Measurements from ENCODE around the gene CST3. TPM values are rescaled to one million over a fixed set of nuclear protein-coding genes. Genes with fewer than 3 reads are reported as not detected.

Gene CST3
- total and polyA plus RNA-seq, 2 donors (not counting 1 experiment from before 2014, with no cell fraction given) = 1.2 to 16.9 TPM

DNA sequence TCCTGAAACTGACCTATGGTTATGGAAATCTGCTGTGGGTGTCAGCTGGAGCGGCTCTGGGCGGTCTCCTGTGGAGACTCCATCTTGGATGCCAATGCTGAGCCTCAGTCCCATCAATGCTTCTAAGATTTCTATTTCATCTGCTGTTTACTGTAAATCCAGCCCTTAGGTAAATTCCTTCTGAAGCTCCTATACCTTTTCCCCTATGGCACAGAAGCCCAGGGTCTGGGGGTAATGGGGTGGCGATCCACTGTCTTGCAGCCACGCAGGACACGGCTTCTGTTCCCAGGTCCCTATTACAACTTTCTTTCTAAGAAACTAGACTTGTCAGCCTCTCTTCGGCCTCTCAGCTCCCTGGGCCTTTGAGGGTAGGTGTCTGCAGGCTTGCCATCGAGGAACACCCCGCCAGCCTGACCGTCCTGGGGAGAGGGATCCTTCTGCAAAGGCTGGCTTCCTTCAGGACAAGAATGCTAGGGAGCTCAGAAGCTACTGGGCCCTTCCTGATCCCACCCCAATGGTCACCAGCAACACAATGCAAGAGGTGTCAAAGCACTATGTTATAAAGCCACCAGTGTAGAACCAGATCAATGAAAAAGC, 6.4 kb downstream of the CST3 start:
- Mint-ChIP-seq H3K27me3 (peaks cover 22% of the 10 kb centered on the region), H3K4me3 (no peak overlapping the region), H3K4me1 (no peaks in the 10 kb centered on the region), H3K9me3 (ENCODE audit: insufficient read depth) (no peaks in the 10 kb centered on the region), H3K27ac (no peak overlapping the region)
- DNase-seq (no peak), ATAC-seq (ENCODE audit: low read depth) (no peak)
- no peaks in the 10 kb centered on the region for H3K36me3 ChIP-seq (replicated peaks in 1 of 2; ENCODE audit: control extremely low read depth in 1 of 2, control insufficient read depth in 1 of 2, extremely low read depth in 1 of 2, insufficient read depth in 2 of 2, low read length in 1 of 2)
- H3K27me3 ChIP-seq (replicated peaks in 1 of 4; ENCODE audit: control extremely low read depth in 1 of 4, control insufficient read depth in 3 of 4, insufficient read depth in 4 of 4, low read length in 3 of 4) = no peaks in the 10 kb centered on the region
- TF ChIP-seq, protein P1, sequence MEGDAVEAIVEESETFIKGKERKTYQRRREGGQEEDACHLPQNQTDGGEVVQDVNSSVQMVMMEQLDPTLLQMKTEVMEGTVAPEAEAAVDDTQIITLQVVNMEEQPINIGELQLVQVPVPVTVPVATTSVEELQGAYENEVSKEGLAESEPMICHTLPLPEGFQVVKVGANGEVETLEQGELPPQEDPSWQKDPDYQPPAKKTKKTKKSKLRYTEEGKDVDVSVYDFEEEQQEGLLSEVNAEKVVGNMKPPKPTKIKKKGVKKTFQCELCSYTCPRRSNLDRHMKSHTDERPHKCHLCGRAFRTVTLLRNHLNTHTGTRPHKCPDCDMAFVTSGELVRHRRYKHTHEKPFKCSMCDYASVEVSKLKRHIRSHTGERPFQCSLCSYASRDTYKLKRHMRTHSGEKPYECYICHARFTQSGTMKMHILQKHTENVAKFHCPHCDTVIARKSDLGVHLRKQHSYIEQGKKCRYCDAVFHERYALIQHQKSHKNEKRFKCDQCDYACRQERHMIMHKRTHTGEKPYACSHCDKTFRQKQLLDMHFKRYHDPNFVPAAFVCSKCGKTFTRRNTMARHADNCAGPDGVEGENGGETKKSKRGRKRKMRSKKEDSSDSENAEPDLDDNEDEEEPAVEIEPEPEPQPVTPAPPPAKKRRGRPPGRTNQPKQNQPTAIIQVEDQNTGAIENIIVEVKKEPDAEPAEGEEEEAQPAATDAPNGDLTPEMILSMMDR (IDR thresholded peaks at IDR 0.05) = no peak
- TF ChIP-seq EZH2 (IDR thresholded peaks at IDR 0.05; ENCODE audit: borderline replicate concordance, insufficient read depth, low read depth, low read length, poor library complexity, severe bottlenecking) = no peak
- H3K4me2 ChIP-seq (replicated peaks; ENCODE audit: low read depth, low read length, poor library complexity, severe bottlenecking) = no peak overlapping the region
- POLR2A ChIA-PET = no interaction called here
- no peaks in the 10 kb centered on the region for H3K4me1 ChIP-seq (ENCODE audit: control insufficient read depth in 2 of 2, insufficient read depth in 2 of 2, low read length in 2 of 2)
- H3K4me3 ChIP-seq (ENCODE audit: control extremely low read depth in 1 of 5, extremely low read depth in 1 of 5, insufficient read depth in 1 of 5, low read depth in 2 of 5, low read length in 4 of 5) = no peak overlapping the region
- H2AFZ ChIP-seq (ENCODE audit: insufficient read depth, low read depth, low read length, poor library complexity, severe bottlenecking) = no peak overlapping the region
- CTCF ChIA-PET = no interaction called here
- intact Hi-C loops (cut with micrococcal nuclease) = no loop called here
- WGBS (ENCODE audit: insufficient coverage) = 100% methylated on average over 4 of the region's 9 CpGs
- no peaks in the 10 kb centered on the region for H3K79me2 ChIP-seq (ENCODE audit: control insufficient read depth, insufficient read depth, low read length)
- H3K9ac ChIP-seq (ENCODE audit: low read length) = no peak overlapping the region
- H3K9me3 ChIP-seq (ENCODE audit: control extremely low read depth in 1 of 3, control insufficient read depth in 2 of 3, insufficient read depth in 1 of 3, low read length in 2 of 3) = peaks cover 0 to 7% (median 0%) of the 10 kb centered on the region in 3 donors
- H4K20me1 ChIP-seq (ENCODE audit: control insufficient read depth, insufficient read depth, low read length, poor library complexity, severe bottlenecking) = no peaks in the 10 kb centered on the region
- no peak overlapping the region for H3K27ac ChIP-seq (ENCODE audit: low read length in 2 of 2)

DNA sequence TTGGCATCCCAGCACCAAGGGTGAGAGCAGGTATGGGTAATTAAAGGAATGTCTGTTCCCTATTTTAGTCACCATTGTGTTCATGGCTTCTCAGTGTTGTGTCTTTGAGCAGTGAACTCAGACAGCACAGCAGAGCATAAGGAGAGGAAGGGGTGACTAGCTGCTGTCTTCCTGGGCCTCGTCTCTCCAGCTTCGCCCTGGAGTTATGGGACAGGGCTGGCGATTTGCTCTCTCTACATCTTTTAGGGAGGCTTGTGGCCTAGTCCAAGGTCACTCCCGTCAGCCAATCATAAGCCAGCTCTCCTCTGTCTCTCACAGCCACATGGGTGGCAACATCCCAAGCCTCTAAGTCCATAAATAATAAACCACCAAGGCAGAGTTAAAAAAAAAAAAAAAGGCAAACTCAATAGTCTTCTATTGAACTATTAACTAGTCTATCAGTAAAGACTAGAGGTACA, 7.3 kb downstream of the CST3 start:
- Histone ChIP-seq H2AFZ (ENCODE audit: insufficient read depth, low read depth, low read length, poor library complexity, severe bottlenecking) (no peak overlapping the region), H3K79me2 (ENCODE audit: control insufficient read depth, insufficient read depth, low read length) (no peaks in the 10 kb centered on the region), H3K36me3 (replicated peaks in 1 of 2; ENCODE audit: control extremely low read depth in 1 of 2, control insufficient read depth in 1 of 2, extremely low read depth in 1 of 2, insufficient read depth in 2 of 2, low read length in 1 of 2) (no peaks in the 10 kb centered on the region), H3K27ac (ENCODE audit: low read length in 2 of 2) (no peak overlapping the region), H3K4me3 (ENCODE audit: control extremely low read depth in 1 of 5, extremely low read depth in 1 of 5, insufficient read depth in 1 of 5, low read depth in 2 of 5, low read length in 4 of 5) (no peak overlapping the region), H3K27me3 (replicated peaks in 1 of 4; ENCODE audit: control extremely low read depth in 1 of 4, control insufficient read depth in 3 of 4, insufficient read depth in 4 of 4, low read length in 3 of 4) (no peaks in the 10 kb centered on the region), H3K4me1 (ENCODE audit: control insufficient read depth in 2 of 2, insufficient read depth in 2 of 2, low read length in 2 of 2) (no peaks in the 10 kb centered on the region), H4K20me1 (ENCODE audit: control insufficient read depth, insufficient read depth, low read length, poor library complexity, severe bottlenecking) (no peaks in the 10 kb centered on the region), H3K4me2 (replicated peaks; ENCODE audit: low read depth, low read length, poor library complexity, severe bottlenecking) (no peak overlapping the region), H3K9ac (ENCODE audit: low read length) (no peak overlapping the region), H3K9me3 (ENCODE audit: control extremely low read depth in 1 of 3, control insufficient read depth in 2 of 3, insufficient read depth in 1 of 3, low read length in 2 of 3) (peaks cover 0 to 7% (median 0%) of the 10 kb centered on the region in 3 donors)
- Mint-ChIP-seq H3K27me3 (peaks cover 18% of the 10 kb centered on the region), H3K4me1 (no peaks in the 10 kb centered on the region), H3K4me3 (no peak overlapping the region), H3K27ac (no peak overlapping the region), H3K9me3 (ENCODE audit: insufficient read depth) (no peaks in the 10 kb centered on the region)
- ChIA-PET POLR2A (no interaction called here), CTCF (no interaction called here)
- TF ChIP-seq EZH2 (IDR thresholded peaks at IDR 0.05; ENCODE audit: borderline replicate concordance, insufficient read depth, low read depth, low read length, poor library complexity, severe bottlenecking) = no peak
- TF ChIP-seq, protein P1 (IDR thresholded peaks at IDR 0.05) = no peak
- intact Hi-C loops (cut with micrococcal nuclease) = no loop called here
- 88% methylated on average over 3 of the region's 4 CpGs for WGBS (ENCODE audit: insufficient coverage)
- DNase-seq (no peak), ATAC-seq (ENCODE audit: low read depth) (no peak)

Measured in B cell (primary cell).